Activated T-cell treated with anti-CD3 and anti-CD28 coated beads, Interleukin-2, amount 50 U/mL, for 48 hours (primary cell): ENCODE data around the gene CNTN4.

ENCODE experiments used
- DNase-seq, 2 experiments: peaks; one replicate each; pipeline ENCODE4 v3.0.0-alpha.2; 2020

The CNTN4 gene

GRCh38 chr3:2623436-2623835 lies 524.8 kb downstream of the CNTN4 start:
- no peak for DNase-seq

GRCh38 chr3:2628117-2628516 lies 529.5 kb downstream of the CNTN4 start:
- no peak for DNase-seq

GRCh38 chr3:2635511-2635910 lies 536.8 kb downstream of the CNTN4 start:
- DNase-seq = no peak

GRCh38 chr3:2643606-2644005 lies 544.9 kb downstream of the CNTN4 start:
- no peak for DNase-seq

GRCh38 chr3:2645001-2645400 lies 546.3 kb downstream of the CNTN4 start:
- no peak for DNase-seq

- no peak for DNase-seq
Observed at GRCh38 chr3:2650746-2651145, 552.1 kb downstream of the CNTN4 start.

- DNase-seq = no peak
Observed at GRCh38 chr3:2652386-2652785, 553.7 kb downstream of the CNTN4 start.

- no peak for DNase-seq
Observed at GRCh38 chr3:2653706-2654105, 555.0 kb downstream of the CNTN4 start.

GRCh38 chr3:2655229-2655701 lies 556.6 kb downstream of the CNTN4 start:
- DNase-seq = no peak

GRCh38 chr3:2656806-2657777 lies 558.4 kb downstream of the CNTN4 start:
- no peak for DNase-seq

- no peak for DNase-seq
Observed at GRCh38 chr3:2657971-2658370, 559.3 kb downstream of the CNTN4 start.

GRCh38 chr3:2659896-2660295 lies 561.2 kb downstream of the CNTN4 start:
- no peak for DNase-seq

- no peak for DNase-seq
Observed at GRCh38 chr3:2661078-2661477, 562.4 kb downstream of the CNTN4 start.

- DNase-seq = no peak
Observed at GRCh38 chr3:2677501-2677900, 578.8 kb downstream of the CNTN4 start.

GRCh38 chr3:2680236-2680635 lies 581.6 kb downstream of the CNTN4 start:
- no peak for DNase-seq

GRCh38 chr3:2684046-2684445 lies 585.4 kb downstream of the CNTN4 start:
- DNase-seq = no peak

GRCh38 chr3:2686816-2687502 lies 588.3 kb downstream of the CNTN4 start:
- no peak for DNase-seq

- no peak for DNase-seq
Observed at GRCh38 chr3:2697589-2697988, 598.9 kb downstream of the CNTN4 start.

GRCh38 chr3:2701471-2701870 lies 602.8 kb downstream of the CNTN4 start:
- no peak for DNase-seq

- DNase-seq = no peak
Observed at GRCh38 chr3:2706144-2706835, 607.6 kb downstream of the CNTN4 start.

- no peak for DNase-seq
Observed at GRCh38 chr3:2706836-2707210, 608.2 kb downstream of the CNTN4 start.

GRCh38 chr3:2711081-2711480 lies 612.4 kb downstream of the CNTN4 start:
- no peak for DNase-seq

GRCh38 chr3:2713923-2714322 lies 615.3 kb downstream of the CNTN4 start:
- no peak for DNase-seq
